Activated CD8-positive, alpha-beta T cell treated with anti-CD3 and anti-CD28 coated beads for 36 hours (primary cell): ENCODE data around the gene COL5A1. TPM values are rescaled to one million over a fixed set of nuclear protein-coding genes. Genes with fewer than 3 reads are reported as not detected.

Experiments
- ATAC-seq: fragments of 200-7000 bp; cut with Tn5 transposase; one replicate; pipeline ENCODE4 v1.10.0; 2021; ENCODE audit warnings: mild to moderate bottlenecking, moderate library complexity
- CTCF ChIA-PET: fragments of 350-600 bp; sonication (Branson Sonifier 250); formaldehyde crosslinking; loops from one replicate; lab custom pipeline; 2021; ENCODE audit warnings: antibody characterized with exemption; lab: Charles Lee
- POLR2A ChIA-PET: fragments of 350-600 bp; sonication (Branson Sonifier 250); formaldehyde crosslinking; loops from one replicate; lab custom pipeline; 2021; ENCODE audit warnings: antibody characterized with exemption; lab: Charles Lee
- DNase-seq: peaks from one replicate; pipeline ENCODE4 v3.0.0-alpha.2; 2020
- H3K27ac Mint-ChIP-seq: one replicate; pipeline ENCODE4 v1.8.0; 2021; ENCODE audit warnings: mild to moderate bottlenecking, mixed read lengths
- H3K27me3 Mint-ChIP-seq: one replicate; pipeline ENCODE4 v1.8.0; 2021; ENCODE audit warnings: mixed read lengths
- H3K36me3 Mint-ChIP-seq: one replicate; pipeline ENCODE4 v1.8.0; 2021; ENCODE audit warnings: low read depth, mixed read lengths
- H3K4me1 Mint-ChIP-seq: one replicate; pipeline ENCODE4 v1.8.0; 2021; ENCODE audit warnings: low read depth, mixed read lengths
- H3K4me3 Mint-ChIP-seq: one replicate; pipeline ENCODE4 v1.8.0; 2021; ENCODE audit warnings: mild to moderate bottlenecking, moderate library complexity, mixed read lengths
- H3K9me3 Mint-ChIP-seq: one replicate; pipeline ENCODE4 v1.8.0; 2021; ENCODE audit warnings: mixed read lengths
- intact Hi-C: fragments of 100-400 bp; cut with micrococcal nuclease; formaldehyde crosslinking; loops from one replicate; pipeline ENCODE4 v1.10.0; 2022
- total RNA-seq, 2 experiments: library from RNA; stranded (reverse); gene quantifications; one replicate each; pipeline ENCODE4 v1.2.3, GENCODE V29; 2021
- TF ChIP-seq, protein P1 (sequence below): fragments of 200-600 bp; IDR thresholded peaks from one replicate; pipeline ENCODE4 v1.8.0; 2022; ENCODE audit warnings: antibody characterized with exemption, mild to moderate bottlenecking

COL5A1 gene
- total RNA-seq, 2 experiments from 2014 or later, result 0.29 to 0.34 TPM

DNA sequence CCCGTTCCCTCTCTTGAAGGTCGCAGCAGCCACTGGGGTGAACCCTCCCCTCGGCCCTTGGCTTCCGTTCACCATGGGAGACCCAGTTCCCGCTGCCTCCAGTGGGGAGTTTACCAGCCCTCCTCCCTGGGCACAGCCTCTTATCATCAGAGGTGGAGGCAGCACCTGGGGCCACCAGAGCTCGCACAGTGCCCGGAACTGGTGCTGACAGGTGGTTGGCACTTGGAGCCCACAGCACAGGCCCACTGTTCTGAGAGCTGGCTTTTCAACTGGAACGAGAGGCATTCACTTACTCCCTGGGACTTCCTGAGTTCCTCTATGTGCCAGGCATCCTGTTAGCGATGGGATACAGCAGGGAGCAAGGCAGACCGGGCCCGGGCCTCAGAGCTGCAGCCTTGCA lies 132.2 kb downstream of the COL5A1 start:
- H3K4me3 Mint-ChIP-seq, result no peak overlapping the region
- DNase-seq, result no peak
- no peak overlapping the region for H3K27ac Mint-ChIP-seq
- POLR2A ChIA-PET, result no interaction called here
- peaks cover 14% of the 10 kb centered on the region for H3K4me1 Mint-ChIP-seq
- CTCF ChIA-PET, result no interaction called here
- TF ChIP-seq, protein P1, sequence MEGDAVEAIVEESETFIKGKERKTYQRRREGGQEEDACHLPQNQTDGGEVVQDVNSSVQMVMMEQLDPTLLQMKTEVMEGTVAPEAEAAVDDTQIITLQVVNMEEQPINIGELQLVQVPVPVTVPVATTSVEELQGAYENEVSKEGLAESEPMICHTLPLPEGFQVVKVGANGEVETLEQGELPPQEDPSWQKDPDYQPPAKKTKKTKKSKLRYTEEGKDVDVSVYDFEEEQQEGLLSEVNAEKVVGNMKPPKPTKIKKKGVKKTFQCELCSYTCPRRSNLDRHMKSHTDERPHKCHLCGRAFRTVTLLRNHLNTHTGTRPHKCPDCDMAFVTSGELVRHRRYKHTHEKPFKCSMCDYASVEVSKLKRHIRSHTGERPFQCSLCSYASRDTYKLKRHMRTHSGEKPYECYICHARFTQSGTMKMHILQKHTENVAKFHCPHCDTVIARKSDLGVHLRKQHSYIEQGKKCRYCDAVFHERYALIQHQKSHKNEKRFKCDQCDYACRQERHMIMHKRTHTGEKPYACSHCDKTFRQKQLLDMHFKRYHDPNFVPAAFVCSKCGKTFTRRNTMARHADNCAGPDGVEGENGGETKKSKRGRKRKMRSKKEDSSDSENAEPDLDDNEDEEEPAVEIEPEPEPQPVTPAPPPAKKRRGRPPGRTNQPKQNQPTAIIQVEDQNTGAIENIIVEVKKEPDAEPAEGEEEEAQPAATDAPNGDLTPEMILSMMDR, result no peak
- H3K36me3 Mint-ChIP-seq, result no peaks in the 10 kb centered on the region
- intact Hi-C loops, result no loop called here
- H3K9me3 Mint-ChIP-seq, result no peaks in the 10 kb centered on the region
- peaks cover 6% of the 10 kb centered on the region for H3K27me3 Mint-ChIP-seq
- ATAC-seq, result no peak

DNA sequence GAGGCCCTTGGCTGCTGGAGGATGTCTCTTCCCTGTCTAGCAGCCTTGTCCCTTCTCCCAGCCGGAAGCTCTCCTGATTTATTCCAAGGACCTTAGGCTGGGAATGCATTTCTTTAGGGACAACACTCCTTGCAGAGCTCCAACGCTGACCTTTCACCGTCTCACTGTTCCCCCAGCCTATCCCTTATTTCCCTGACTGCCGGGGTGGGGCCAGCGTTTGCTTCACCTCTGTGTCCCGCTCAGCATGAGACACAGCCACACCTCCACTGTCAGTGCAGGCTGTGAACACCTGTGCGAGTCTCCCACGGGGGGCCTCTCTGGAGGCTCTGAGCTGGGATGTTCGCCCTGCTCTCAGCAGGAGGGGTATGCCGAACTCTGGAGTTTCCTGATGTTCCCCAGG lies 132.8 kb downstream of the COL5A1 start:
- Mint-ChIP-seq H3K9me3 (no peaks in the 10 kb centered on the region), H3K27me3 (peaks cover 6% of the 10 kb centered on the region), H3K36me3 (no peaks in the 10 kb centered on the region), H3K4me1 (peaks cover 14% of the 10 kb centered on the region), H3K4me3 (no peak overlapping the region), H3K27ac (no peak overlapping the region)
- POLR2A ChIA-PET, result no interaction called here
- CTCF ChIA-PET, result no interaction called here
- intact Hi-C loops, result no loop called here
- DNase-seq (no peak), ATAC-seq (no peak)
- TF ChIP-seq, protein P1, result no peak

- TF ChIP-seq, protein P1, result no peak
- Mint-ChIP-seq H3K36me3 (no peaks in the 10 kb centered on the region), H3K27ac (no peak overlapping the region), H3K27me3 (peaks cover 4% of the 10 kb centered on the region), H3K9me3 (no peaks in the 10 kb centered on the region), H3K4me3 (no peak overlapping the region), H3K4me1 (peaks cover 11% of the 10 kb centered on the region)
- ChIA-PET POLR2A (no interaction called here), CTCF (no interaction called here)
- intact Hi-C loops, result no loop called here
- DNase-seq (no peak), ATAC-seq (no peak)
Measured at GRCh38 chr9:134775081-134775951, 133.7 kb downstream of the COL5A1 start.

DNA sequence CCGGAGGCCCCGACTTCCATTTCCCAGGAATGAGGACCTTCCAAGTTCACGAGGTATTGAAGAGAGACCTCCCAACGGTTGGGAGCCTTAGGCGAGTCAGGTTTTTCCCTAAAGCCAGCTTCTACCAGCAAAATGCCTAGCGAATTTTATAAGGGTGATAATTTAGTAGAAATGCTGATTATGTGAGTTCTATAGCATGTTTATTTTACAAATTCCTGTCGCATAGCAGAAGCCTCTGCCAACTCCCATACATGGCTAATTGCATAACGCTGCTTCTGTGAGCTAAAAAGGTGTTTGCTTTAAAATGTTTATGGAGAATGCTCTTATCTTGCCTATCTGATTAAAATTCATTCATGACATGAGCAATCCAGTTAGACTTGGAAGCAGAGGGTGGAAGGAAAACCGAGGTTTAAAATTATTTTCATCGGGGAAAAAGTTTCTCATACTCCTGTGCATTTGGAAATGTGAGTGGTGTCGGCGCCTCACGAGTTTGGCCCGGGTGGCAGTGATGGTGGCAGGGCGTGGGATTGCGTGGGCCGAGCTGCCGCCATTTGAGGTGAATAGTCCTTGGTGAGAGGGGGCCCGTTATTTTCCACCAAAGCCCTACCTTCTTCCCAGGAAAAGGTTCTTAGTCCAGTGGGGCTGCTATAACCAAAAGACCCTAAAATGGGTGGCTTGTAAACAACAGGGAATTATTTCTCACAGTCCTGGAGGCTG lies 134.6 kb downstream of the COL5A1 start:
- ChIA-PET POLR2A (no interaction called here), CTCF (no interaction called here)
- Mint-ChIP-seq H3K27ac (no peak overlapping the region), H3K9me3 (no peaks in the 10 kb centered on the region), H3K4me3 (no peak overlapping the region), H3K36me3 (no peaks in the 10 kb centered on the region), H3K4me1 (peaks cover 6% of the 10 kb centered on the region), H3K27me3 (peaks cover 4% of the 10 kb centered on the region)
- no peak for ATAC-seq
- TF ChIP-seq, protein P1, result no peak
- intact Hi-C loops, result no loop called here
- DNase-seq, result no peak

GRCh38 chr9:134777153-134777552 lies 135.6 kb downstream of the COL5A1 start:
- Mint-ChIP-seq H3K4me3 (no peak overlapping the region), H3K9me3 (no peaks in the 10 kb centered on the region), H3K27ac (no peak overlapping the region), H3K27me3 (no peaks in the 10 kb centered on the region), H3K4me1 (no peaks in the 10 kb centered on the region), H3K36me3 (no peaks in the 10 kb centered on the region)
- intact Hi-C loops, result no loop called here
- POLR2A ChIA-PET, result no interaction called here
- ATAC-seq (no peak), DNase-seq (no peak)
- TF ChIP-seq, protein P1, result no peak
- CTCF ChIA-PET, result no interaction called here
